Stimulated activated CD4-positive, alpha-beta T cell treated with anti-CD3 and anti-CD28 coated beads, Interleukin-12 subunit alpha, Interleukin-12 subunit beta, amount 100 ng/mL, for 4 hours (primary cell): ENCODE data around the gene CDC27.
"Not testable (repeated sequence)": the region's sequence is repeated elsewhere in the genome, so short reads cannot be mapped to it uniquely, and the experiment has no call there.

ENCODE experiments used
- DNase-seq: peaks from one replicate; pipeline ENCODE4 v3.0.0-alpha.2; 2020

Gene CDC27

DNA sequence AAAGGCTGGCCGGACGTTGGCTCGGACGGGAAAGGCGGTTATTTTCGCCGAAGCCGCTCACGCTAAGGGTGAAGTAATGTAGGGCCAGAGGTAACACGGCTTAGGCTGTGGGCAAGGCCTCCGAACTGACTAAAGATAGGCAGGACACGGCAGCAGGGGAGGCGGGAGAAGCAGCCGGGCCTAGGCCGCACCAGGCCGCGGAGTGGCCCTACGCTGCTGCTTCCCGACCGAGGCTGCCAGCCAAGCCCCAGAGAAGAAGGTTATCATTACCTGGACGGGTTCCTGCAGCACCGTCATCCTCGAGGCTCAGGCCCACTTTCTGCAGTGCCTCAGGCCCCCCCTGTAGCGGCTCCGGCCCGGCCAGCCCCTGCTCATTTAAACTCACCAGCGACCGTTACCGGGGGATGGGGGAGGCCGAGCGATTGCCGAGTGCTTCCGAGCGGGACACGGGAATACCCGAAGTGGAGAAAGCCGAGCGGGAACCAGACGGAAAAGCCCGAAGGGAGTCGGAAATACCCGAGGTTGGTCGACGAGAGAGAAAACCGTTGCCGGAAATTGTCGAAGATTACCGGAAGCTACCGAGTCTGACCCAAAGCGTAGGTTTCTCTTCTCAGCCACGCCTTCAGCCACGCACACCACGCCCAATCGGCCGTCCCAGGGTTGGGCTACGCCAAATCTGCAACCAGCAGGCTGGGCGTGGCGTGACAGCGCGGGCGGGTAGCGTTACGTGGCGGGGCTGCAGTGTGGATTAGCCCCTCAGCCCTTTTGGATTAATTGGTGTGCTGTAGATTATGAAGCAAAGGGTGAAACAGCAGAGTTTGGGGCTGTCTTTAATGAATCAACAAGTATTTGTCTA lies at the start of gene CDC27:
CDC27 (minus strand) TSS at position 420 of the 856 bp plus-strand sequence; CDS start at position 297, 123 bp downstream.
- peak; percentile 100 for DNase-seq

- no peak for DNase-seq
These were observed 49.4 kb upstream of the CDC27 start for GRCh38 chr17:47238321-47239010.

GRCh38 chr17:47237841-47238240 lies 48.7 kb upstream of the CDC27 start:
- no peak for DNase-seq

- DNase-seq, result no peak
These were observed 46.8 kb upstream of the CDC27 start for GRCh38 chr17:47235923-47236322.

DNA sequence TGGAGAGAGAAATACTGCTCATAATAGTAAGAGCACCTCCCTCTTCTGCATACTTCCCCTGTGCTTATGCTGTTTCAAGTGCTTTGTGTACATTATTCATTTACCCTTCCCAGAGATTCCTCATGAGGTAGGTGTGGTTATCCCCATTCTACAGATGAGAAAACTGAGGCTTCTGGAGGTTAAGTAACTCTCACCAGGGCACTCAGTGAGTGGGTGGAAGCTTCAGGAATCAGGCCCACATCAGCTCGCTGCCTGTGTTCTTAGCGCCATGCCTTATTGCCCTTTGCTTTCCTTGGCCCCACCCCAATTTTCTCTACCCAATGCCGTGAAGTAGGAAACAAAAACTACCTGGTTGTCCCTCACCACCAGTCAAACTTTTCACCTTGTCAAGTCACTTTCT lies 46.4 kb upstream of the CDC27 start:
- no peak for DNase-seq

- DNase-seq, result no peak
These were observed 43.4 kb upstream of the CDC27 start for GRCh38 chr17:47232465-47232864.

DNA sequence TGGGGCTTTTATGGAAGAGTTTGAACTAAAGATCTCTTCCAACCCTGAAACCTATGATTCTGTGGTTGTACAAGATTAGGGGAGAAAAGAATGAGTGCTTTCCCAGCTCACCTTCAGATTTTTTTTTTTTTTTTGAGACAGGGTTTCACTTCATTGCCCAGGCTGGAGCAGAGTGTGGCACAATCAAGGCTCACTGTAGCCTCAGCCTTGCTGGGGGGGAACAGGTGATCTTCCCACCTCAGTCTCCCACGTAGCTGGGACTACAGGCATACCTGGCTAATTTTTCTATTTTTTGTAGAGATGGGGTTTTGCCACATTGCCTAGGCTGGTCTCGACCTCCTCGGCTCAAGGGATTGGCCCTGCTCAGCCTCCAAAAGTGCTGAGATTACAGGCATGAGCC lies 42.8 kb upstream of the CDC27 start:
- DNase-seq, result no peak

DNA sequence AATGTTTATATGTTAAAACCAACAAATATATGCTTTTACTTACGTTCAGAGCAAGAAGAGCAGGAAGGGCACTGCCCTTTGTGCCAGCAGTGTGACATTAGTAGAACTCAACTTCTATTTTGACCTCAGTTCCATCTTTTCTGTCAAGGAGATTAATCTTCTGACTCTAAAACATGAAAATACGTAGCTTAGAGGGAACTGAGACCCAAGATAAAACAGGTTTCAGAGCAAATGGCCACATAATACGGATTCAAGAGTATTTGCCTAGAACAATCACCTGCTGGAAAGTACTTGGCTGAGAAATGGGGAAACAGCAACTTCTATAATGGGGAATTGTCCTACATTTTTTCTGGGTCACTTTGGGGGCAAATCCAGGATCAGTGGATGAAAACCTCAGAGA lies 42.2 kb upstream of the CDC27 start:
- no peak for DNase-seq

DNA sequence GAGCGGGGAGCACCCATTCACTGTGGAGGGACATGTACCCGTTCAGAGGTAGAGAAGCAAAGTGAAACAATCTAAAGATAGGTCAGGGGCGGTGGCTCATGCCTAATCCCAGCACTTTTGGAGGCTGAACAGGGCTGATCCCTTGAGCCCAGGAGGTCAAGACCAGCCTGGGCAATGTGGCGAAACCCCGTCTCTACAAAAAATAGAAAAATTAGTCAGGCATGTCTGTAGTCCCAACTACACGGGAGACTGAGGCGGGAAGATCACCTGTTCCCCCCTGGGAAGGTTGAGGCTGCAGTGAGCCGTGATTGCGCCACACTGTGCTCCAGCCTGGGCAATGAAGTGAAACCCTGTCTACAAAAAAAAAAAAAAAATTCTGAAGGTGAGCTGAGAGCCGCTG lies 41.8 kb upstream of the CDC27 start:
- DNase-seq, result no peak

- peak; percentile 64 for DNase-seq
These were observed 40.7 kb upstream of the CDC27 start for GRCh38 chr17:47229535-47230443.

- DNase-seq, result no peak
These were observed 38.8 kb upstream of the CDC27 start for GRCh38 chr17:47227862-47228261.

- no peak for DNase-seq
These were observed 37.0 kb upstream of the CDC27 start for GRCh38 chr17:47225911-47226688.

DNA sequence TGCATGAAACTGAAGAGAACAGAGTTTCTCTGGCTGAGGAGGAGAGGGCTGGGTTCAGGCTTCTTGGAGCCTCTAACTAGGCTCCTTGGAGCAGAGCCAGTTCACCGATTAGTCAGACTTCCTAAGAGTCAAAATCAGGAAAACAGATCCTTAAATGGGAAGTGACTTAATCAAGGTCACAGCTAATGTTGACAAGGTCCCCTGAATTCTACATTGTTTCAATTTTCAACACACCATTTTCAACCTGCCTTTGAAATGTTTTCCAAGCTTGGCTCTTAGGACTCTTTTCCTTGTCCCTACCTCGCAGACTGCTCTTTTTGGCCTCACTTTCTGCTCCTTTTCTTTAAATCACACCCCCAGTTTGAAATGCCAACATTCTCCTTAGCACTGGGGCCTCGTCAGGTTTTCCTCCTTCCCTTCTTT lies 36.4 kb upstream of the CDC27 start:
- no peak for DNase-seq

GRCh38 chr17:47224966-47225365 lies 35.9 kb upstream of the CDC27 start:
- no peak for DNase-seq

DNA sequence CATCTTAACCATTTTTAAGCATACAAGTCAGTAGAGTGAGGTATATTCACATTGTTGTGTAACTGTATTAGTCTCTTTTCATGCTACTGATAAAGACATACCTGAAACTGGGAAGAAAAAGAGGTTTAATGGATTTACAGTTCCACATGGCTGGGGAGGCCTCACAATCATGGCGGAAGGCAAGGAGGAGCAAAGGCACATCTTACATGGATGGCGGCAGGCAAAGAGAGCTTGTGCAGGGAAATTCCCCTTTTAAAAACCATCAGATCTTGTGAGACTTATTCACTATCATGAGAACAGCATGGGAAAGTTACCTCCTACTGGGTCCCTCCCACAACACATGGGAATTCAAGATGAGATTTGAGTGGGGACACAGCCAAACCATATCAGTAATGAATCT lies 35.0 kb upstream of the CDC27 start:
- not testable (repeated sequence) for DNase-seq

DNA sequence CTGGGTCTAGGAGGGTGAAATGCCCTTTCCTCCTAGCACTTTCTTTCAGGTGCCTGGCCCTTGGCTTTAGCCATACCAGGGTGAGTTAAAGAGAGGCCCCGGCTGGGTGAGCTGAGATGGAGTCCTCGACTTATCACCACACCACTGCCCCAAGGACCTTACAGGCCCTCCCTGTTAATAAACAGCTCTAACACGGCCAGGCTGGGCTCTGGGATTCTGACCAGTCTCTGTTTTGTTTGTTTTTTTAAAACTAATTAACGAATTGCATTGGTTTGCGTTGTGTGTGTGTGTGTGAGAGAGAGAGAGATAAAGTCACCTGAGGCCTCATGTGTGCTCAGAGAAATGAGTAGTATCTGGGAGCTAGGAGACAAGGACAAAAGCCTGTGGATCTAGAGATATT lies 34.4 kb upstream of the CDC27 start:
- DNase-seq, result no peak

DNA sequence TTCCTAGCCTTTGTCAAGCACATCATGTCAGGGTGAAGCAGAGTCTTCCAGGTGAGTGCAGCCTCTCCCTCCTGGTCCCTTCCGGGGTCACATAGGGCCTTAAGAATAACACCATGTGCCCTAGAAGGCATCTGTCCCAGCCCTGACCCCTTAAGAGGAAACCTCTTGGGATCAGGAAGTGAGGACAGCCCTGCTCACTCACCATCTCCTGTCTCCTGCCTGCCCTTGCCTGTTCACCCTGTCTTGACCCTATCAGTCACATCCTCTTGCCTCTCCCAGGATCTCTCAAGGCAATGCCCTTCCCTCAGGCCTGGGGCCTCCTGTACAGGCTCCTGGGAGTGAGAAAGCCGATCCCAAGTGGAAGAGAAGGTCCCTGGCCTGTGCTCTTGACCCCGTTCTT lies 33.9 kb upstream of the CDC27 start:
- DNase-seq, result no peak

GRCh38 chr17:47222047-47222446 lies 33.0 kb upstream of the CDC27 start:
- DNase-seq, result no peak

DNA sequence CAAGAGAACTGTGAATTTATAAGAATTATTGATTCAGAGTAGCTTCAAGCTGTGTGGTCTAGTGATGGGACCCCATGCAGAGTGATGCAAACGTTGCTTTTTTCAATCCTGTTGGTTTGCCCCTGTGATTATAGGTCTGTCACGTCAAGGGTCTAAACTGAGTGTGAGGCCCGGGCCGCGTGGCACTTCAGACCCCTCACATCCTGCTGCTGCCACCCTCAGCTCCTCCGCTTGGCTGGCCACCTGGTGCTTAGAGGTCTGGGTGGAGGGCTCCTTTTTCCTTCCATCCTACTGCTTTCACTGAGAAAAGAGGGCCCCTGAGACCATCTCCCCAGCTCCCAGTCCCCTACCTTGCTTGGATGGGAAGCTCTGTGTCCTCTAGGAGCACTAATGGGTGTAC lies 32.1 kb upstream of the CDC27 start:
- DNase-seq, result no peak

DNA sequence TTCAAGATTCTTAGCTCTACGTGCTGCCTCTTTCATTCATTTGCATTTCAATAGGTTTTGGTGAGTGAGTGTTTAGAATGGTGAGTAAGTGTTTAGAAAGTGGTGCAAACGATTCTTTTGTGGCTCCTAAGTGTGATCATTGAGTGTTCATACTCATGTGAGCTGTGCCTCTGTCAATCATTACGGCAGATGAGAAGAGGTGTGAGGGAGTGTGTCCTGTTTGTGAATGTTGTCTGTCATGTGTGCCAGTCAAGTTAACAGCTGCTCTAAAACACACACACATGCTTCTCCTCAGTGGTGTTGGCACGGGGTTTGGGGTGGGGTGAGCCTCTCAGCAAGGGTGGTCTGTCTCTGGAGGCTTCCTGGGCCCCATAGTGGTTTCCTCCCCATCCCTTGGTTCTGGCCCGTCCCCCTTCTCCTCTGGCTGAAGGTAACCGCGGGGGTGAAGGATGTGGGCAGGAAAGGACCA lies 31.5 kb upstream of the CDC27 start:
- DNase-seq, result no peak

DNA sequence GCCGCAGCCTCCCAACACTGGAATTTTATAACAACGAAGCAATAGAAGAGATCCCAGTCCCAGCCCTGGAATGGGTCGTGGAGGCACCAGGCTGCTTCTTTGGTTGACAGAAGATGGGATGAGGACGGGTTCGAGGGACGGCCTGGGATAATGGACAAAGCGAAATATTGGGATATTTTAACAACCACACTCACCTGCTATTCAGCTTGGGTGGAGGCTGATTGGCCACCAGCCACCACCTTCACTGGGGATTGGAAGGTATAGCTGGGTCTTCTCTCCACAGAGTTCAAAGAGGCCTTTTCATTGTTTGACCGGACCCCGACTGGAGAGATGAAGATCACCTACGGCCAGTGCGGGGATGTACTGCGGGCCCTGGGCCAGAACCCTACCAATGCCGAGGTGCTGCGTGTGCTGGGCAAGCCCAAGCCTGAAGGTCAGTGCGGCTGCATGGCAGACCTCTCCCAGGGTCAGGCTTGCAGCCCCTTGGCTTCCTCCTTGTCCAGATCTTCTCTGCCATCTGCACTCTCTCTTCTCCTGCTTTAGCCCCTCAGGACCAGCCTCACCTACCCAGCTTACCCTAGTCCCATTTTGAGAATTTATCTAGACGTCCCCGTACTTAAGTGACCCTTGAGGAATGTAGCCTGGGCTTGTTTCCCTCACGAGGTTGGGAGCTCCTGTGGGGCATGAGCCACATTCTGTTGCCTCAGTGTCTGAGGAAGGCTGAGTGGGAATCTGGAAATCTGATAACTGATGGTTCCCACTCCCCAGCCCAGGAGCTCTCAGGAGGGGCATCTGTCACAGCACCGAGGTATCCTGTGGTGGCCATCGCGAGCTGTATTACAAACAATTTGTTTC lies 30.8 kb upstream of the CDC27 start:
- no peak for DNase-seq
